Natural killer cell (primary cell): ENCODE measurements around the gene NUP88. TPM values are rescaled to one million over a fixed set of nuclear protein-coding genes. Genes with fewer than 3 reads are reported as not detected.

Source experiments
- ATAC-seq, 3 donors: fragments of 150-1000 bp in 2 of 3; fragments of 200-7000 bp in 1 of 3; cut with Tn5 transposase; 1 replicate in 1 of 3; 2 replicates in 2 of 3; pipeline ENCODE4 v1.10.0; 2021; ENCODE audit warnings: mild to moderate bottlenecking in 2 of 3, moderate library complexity in 2 of 3
- DNase-seq, 2 donors: peaks; one replicate each; pipeline versions ENCODE4 v3.0.0 to v3.0.0-alpha.2; 2013 to 2021; ENCODE audit warnings: mixed read lengths in 1 of 2
- H3K27ac ChIP-seq: one replicate; pipeline ENCODE4 v1.5.1; 2013; ENCODE audit warnings: mild to moderate bottlenecking, low read length
- H3K27me3 ChIP-seq: one replicate; pipeline ENCODE4 v1.6.1; 2013; ENCODE audit warnings: low read length; ENCODE audit not compliant: control insufficient read depth, insufficient read depth
- H3K36me3 ChIP-seq: one replicate; pipeline ENCODE4 v1.6.1; 2013; ENCODE audit warnings: low read length; ENCODE audit not compliant: control insufficient read depth, insufficient read depth
- H3K4me1 ChIP-seq: one replicate; pipeline ENCODE4 v1.6.1; 2013; ENCODE audit warnings: low read length; ENCODE audit not compliant: control insufficient read depth, insufficient read depth
- H3K4me3 ChIP-seq: one replicate; pipeline ENCODE4 v1.5.1; 2013; ENCODE audit warnings: low read length
- H3K9me3 ChIP-seq: one replicate; pipeline ENCODE4 v1.6.1; 2013; ENCODE audit warnings: low read length; ENCODE audit not compliant: control insufficient read depth, insufficient read depth
- H3K27ac Mint-ChIP-seq, 2 donors: one replicate each; pipeline ENCODE4 v1.8.0; 2022; ENCODE audit warnings: mild to moderate bottlenecking in 2 of 2, mixed read lengths in 2 of 2, moderate library complexity in 1 of 2
- H3K27me3 Mint-ChIP-seq, 2 donors: one replicate each; pipeline ENCODE4 v1.8.0; 2022; ENCODE audit warnings: low read depth in 2 of 2, mixed read lengths in 2 of 2
- H3K36me3 Mint-ChIP-seq: one replicate; pipeline ENCODE4 v1.8.0; 2022; ENCODE audit warnings: mixed read lengths
- H3K4me1 Mint-ChIP-seq, 2 donors: one replicate each; pipeline ENCODE4 v1.8.0; 2022; ENCODE audit warnings: mixed read lengths in 2 of 2
- H3K4me3 Mint-ChIP-seq: one replicate; pipeline ENCODE4 v1.8.0; 2022; ENCODE audit warnings: mild to moderate bottlenecking, moderate library complexity, mixed read lengths
- H3K9me3 Mint-ChIP-seq, 2 donors: one replicate each; pipeline ENCODE4 v1.8.0; 2022; ENCODE audit warnings: mixed read lengths in 2 of 2
- CTCF ChIP-seq: fragments of 200-600 bp; IDR thresholded peaks from one replicate; pipeline ENCODE4 v1.8.0; 2022; ENCODE audit warnings: antibody characterized with exemption
- WGBS: methylation state at CpG from one replicate; pipeline ENCODE4 v1.1.7; 2013; ENCODE audit warnings: missing lambda C conversion rate; ENCODE audit not compliant: insufficient coverage; 5-methylcytosine and 5-hydroxymethylcytosine counted together
- intact Hi-C: fragments of 100-400 bp; cut with micrococcal nuclease; formaldehyde crosslinking; loops from one replicate; pipeline ENCODE4 v1.14.2; 2022
- total RNA-seq, 4 donors: library from RNA; stranded (reverse); fragments of 120-200 nt in 1 of 4; gene quantifications; one replicate each; pipeline versions ENCODE4 v1.2.3 to v1.2.4, GENCODE V29; 2013 to 2022

NUP88 gene
- total RNA-seq, 3 donors from 2014 or later (not counting 1 experiment from before 2014, with no cell fraction given), result 112 to 136 (median 125) TPM

GRCh38 chr17:5425826-5426225 lies 6.4 kb upstream of the NUP88 start:
- no peak for TF ChIP-seq CTCF
- peaks cover 9 to 13% of the 10 kb centered on the region in 2 donors for H3K4me1 Mint-ChIP-seq
- H3K27me3 Mint-ChIP-seq, result no peaks in the 10 kb centered on the region
- peaks cover 10% of the 10 kb centered on the region for H3K36me3 Mint-ChIP-seq
- Histone ChIP-seq H3K4me3 (no peak overlapping the region), H3K27ac (no peak overlapping the region), H3K27me3 (no peaks in the 10 kb centered on the region), H3K9me3 (no peaks in the 10 kb centered on the region), H3K36me3 (peaks cover 64% of the 10 kb centered on the region), H3K4me1 (peaks cover 4% of the 10 kb centered on the region)
- H3K9me3 Mint-ChIP-seq, result no peaks in the 10 kb centered on the region
- intact Hi-C loops, result no loop called here
- ATAC-seq (no peak), DNase-seq (no peak)
- H3K4me3 Mint-ChIP-seq, result no peak overlapping the region
- H3K27ac Mint-ChIP-seq, result no peak overlapping the region
- 63% methylated on average over 3 of the region's 3 CpGs for WGBS

GRCh38 chr17:5424909-5425308 lies 5.4 kb upstream of the NUP88 start:
- Mint-ChIP-seq H3K27ac (no peak overlapping the region), H3K9me3 (no peaks in the 10 kb centered on the region), H3K27me3 (no peaks in the 10 kb centered on the region), H3K4me1 (peaks cover 14 to 16% of the 10 kb centered on the region in 2 donors), H3K4me3 (no peak overlapping the region), H3K36me3 (peaks cover 10% of the 10 kb centered on the region)
- TF ChIP-seq CTCF, result no peak
- Histone ChIP-seq H3K27me3 (no peaks in the 10 kb centered on the region), H3K36me3 (peaks cover 58% of the 10 kb centered on the region), H3K27ac (no peak overlapping the region), H3K4me3 (no peak overlapping the region), H3K4me1 (peaks cover 9% of the 10 kb centered on the region), H3K9me3 (no peaks in the 10 kb centered on the region)
- ATAC-seq (no peak), DNase-seq (no peak)
- WGBS, result 89% methylated on average over 1 of the region's 1 CpG
- intact Hi-C loops, result no loop called here

GRCh38 chr17:5422505-5422904 lies 3.0 kb upstream of the NUP88 start:
- H3K4me3 Mint-ChIP-seq, result no peak overlapping the region
- no peak for TF ChIP-seq CTCF
- H3K9me3 ChIP-seq, result no peaks in the 10 kb centered on the region
- no peaks in the 10 kb centered on the region for H3K9me3 Mint-ChIP-seq
- ATAC-seq (no peak), DNase-seq (no peak)
- H3K27ac ChIP-seq, result no peak overlapping the region
- H3K27me3 ChIP-seq, result no peaks in the 10 kb centered on the region
- H3K27me3 Mint-ChIP-seq, result no peaks in the 10 kb centered on the region
- H3K4me3 ChIP-seq, result no peak overlapping the region
- H3K27ac Mint-ChIP-seq, result no peak overlapping the region
- peaks cover 40% of the 10 kb centered on the region for H3K36me3 ChIP-seq
- peaks cover 21% of the 10 kb centered on the region for H3K4me1 ChIP-seq
- peaks cover 2% of the 10 kb centered on the region for H3K36me3 Mint-ChIP-seq
- intact Hi-C loops, result no loop called here
- 100% methylated on average over 1 of the region's 2 CpGs for WGBS
- peaks cover 20 to 27% of the 10 kb centered on the region in 2 donors for H3K4me1 Mint-ChIP-seq

- intact Hi-C loops, result loop anchor here (1.0 to 5.0 kb wide), 4 partner anchors 19 to 473 kb away; partner anchors contain the start of genes C1QBP, DERL2, MIS12 and PFN1
- ATAC-seq (peak; percentile 67 to 78 (median 70)), DNase-seq (peak; percentile 85 to 93)
- peaks cover 39% of the 10 kb centered on the region for H3K36me3 ChIP-seq
- Mint-ChIP-seq H3K27ac (peak within 1 kb of the TSS; percentile 97), H3K4me1 (peaks cover 25 to 27% of the 10 kb centered on the region in 2 donors), H3K4me3 (peak within 1 kb of the TSS; percentile 99), H3K36me3 (no peaks in the 10 kb centered on the region), H3K27me3 (no peaks in the 10 kb centered on the region), H3K9me3 (no peaks in the 10 kb centered on the region)
- H3K27ac ChIP-seq, result peak within 1 kb of the TSS; percentile 97
- H3K4me1 ChIP-seq, result peaks cover 26% of the 10 kb centered on the region
- no peak for TF ChIP-seq CTCF
- H3K4me3 ChIP-seq, result peak within 1 kb of the TSS; percentile 93
- H3K9me3 ChIP-seq, result no peaks in the 10 kb centered on the region
- no peaks in the 10 kb centered on the region for H3K27me3 ChIP-seq
- WGBS, result under 1% methylated on average over 39 of the region's 41 CpGs
Measured at GRCh38 chr17:5419959-5420653, 644 bp upstream of the NUP88 start, which contains the start of gene RPAIN. TSS of gene RPAIN (plus strand) at chr17:5420182. CDS start at chr17:5420211, 29 bp downstream.
